Stimulated activated CD8-positive, alpha-beta memory T cell treated with anti-CD3 and anti-CD28 coated beads, Interleukin-15, amount 100 ng/mL, for 48 hours (primary cell): ENCODE measurements around the gene FAM209B.
"Not testable (repeated sequence)": the region's sequence is repeated elsewhere in the genome, so short reads cannot be mapped to it uniquely, and the experiment has no call there.

ENCODE experiments used
- DNase-seq, 2 donors: peaks; one replicate each; pipeline ENCODE4 v3.0.0-alpha.2; 2020; ENCODE audit warnings: low read depth in 2 of 2

FAM209B gene

DNA sequence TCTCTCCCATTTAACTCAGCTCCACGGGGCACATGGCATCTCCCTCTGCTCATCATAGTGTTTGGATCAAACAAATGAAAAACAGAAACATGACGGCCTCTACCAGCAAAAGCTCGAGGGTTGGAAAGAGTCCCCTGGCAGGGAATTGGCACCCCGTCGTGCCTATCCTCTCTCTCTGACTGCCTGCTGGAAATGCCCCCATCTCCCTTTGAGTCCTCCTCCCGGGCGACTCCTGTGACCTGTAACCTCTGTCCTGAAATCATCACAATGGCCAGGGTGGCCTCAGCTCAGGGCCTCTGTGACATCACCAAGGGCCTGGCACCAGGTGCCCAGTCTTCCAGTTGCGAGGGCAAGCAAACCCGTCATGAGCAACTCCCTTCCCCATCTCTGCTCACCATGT, at the start of gene FAM209B:
Gene FAM209B, plus strand, starts transcription at position 301 of the 400 bp plus-strand sequence. Its CDS starts 96 bp downstream, at position 397.
- not testable (repeated sequence) for DNase-seq

DNA sequence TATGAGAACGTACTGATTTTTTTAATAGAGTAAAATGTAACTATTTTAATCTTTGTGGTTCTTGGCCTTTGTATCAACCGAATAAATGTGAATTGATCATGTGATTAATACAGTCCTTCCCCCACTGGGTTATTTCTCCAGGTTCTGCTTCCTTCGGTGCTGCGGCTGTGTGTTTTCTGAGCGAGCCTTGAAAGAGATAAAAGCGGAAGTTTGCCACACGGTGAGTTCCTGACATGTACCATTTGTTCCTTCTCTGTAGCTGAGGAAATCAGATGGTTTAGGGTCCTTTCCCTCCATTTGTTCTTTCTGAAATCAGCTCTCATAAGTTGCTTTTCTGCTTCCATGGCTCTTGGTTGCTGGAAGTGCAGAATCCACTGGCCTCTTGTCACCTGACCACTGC, 49.1 kb upstream of the FAM209B start:
- DNase-seq = no peak

GRCh38 chr20:56487216-56487615, 45.8 kb upstream of the FAM209B start:
- no peak for DNase-seq

- no peak for DNase-seq
Measured at GRCh38 chr20:56488566-56488965, 44.5 kb upstream of the FAM209B start.

GRCh38 chr20:56501116-56501515, 31.9 kb upstream of the FAM209B start:
- DNase-seq = no peak

GRCh38 chr20:56503916-56504315, 29.1 kb upstream of the FAM209B start:
- no peak for DNase-seq

DNA sequence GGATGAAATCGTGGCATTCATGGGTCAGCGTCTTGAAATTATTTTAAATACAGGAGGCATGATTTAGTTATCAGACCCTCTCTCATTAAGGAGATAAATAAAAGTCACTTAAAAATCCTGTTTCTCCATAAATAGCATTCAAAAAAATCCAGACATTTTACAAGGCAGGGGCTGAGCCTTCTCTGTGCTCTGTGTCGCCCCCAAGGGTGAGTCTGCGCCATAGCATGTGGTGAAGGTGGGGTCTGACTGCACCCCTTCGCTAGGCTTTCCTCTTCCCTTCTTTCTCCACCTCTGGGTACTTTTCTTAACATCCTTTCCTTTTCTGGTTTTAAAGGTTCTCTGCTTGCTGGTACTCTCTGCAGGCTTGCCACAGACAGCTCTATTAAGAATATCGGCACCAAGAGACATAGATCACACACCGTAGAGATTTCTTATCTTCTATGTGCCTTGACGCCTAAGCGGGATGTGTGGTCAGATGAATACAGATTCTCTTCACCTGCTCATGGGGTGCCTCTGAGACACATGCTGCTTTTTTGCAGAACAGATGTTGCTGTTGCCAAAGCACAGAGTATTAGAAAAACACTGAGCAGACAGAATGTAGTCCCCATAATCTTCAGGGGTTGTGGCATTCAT, 28.6 kb upstream of the FAM209B start:
- peak in 1 of 2 donors; percentile 4 for DNase-seq

DNA sequence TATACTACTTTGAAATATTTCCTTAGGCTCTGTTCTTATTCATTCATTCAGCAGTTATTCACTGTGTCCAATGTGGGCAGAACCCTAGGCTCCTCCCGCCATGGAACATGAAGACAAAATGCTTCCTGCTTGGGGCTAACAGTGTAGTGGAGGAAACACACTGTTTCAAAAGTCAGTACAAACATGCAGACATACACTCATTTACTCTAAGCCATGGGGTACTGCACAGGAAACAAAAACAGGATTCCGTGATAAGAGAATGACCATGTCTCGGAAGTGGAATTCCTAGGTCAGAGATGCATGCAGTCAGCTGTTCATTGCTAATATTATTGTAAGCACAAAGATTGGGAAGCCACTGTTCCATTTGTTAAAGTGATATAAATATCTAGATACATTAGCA, 26.9 kb upstream of the FAM209B start:
- DNase-seq = no peak

DNA sequence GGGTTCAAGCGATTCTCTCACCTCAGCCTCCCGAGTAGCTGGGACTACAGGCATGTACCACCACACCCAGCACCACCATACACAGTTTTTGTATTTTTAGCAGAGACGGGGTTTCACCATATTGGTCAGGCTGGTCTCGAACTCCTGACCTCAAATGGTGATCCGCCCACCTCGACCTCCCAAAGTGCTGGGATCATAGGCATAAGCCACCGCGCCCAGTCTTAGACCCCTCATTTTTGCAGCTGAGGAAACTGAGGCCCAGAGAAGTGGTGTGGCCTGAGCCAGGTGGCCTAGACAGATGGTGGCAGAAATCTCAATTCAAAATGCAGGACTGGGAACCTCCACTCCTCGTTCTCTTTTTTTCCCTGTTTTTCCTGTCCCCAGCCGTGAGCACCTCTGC, 21.1 kb upstream of the FAM209B start:
- DNase-seq = no peak

- no peak for DNase-seq
Measured at GRCh38 chr20:56513161-56514150, 19.6 kb upstream of the FAM209B start.

DNA sequence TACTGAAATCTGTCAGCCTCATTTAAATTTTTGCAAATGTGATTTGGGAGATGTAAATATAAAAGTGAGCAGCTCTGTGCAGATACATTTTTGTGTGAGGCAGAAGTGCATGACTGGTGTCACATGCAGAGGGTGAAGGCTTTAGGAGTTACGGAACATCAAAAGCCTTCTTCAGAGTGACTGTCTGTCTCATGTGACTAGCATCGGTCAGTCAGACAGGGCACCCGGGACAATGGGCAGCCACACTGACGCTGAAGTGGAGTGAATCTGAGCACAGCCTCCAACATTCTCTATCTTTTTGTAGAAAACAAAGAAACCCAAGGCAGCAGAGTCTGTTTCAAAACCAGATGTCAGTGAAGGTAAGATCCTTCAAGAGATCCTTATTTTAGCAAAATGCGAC, 16.4 kb upstream of the FAM209B start:
- DNase-seq = no peak

DNA sequence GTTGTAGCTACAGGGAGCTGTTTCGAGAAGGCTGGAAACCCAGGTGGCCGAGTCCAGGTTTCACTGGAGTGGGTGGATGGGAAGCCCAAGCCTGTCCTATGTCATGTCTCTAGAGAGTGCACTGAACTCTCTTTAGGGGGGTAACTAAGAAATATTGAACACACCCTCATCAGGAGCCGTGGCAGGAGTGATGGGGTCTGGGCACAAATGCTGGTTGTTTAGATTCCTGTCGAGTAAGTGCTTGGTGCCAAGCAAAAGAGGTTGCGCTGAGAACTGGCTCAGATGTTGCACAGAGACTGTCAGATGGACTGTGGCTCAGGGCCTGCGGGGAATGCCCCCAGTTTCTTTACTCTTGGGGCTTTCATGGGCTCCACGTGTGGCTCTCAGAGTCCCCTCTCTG, 15.8 kb upstream of the FAM209B start:
- DNase-seq = no peak

DNA sequence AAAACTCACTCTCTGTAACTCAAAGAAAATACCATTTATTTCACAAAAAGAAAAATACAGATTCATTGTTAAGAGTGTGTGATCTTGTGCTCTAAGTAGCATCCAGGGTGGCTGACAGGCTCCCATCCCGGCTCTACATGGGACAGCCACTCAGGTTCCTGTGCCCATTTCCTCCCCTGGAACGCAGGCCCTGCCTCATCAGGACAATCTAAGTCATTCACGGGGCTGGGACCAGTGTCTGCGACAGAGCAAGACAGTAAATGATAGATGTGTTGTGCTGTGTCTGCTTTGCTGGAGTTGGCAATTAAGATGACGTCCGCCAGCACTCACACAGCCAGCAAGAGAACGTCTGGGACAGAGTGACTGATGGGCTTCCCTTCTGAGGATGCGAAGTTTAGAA, 15.4 kb upstream of the FAM209B start:
- no peak for DNase-seq

DNA sequence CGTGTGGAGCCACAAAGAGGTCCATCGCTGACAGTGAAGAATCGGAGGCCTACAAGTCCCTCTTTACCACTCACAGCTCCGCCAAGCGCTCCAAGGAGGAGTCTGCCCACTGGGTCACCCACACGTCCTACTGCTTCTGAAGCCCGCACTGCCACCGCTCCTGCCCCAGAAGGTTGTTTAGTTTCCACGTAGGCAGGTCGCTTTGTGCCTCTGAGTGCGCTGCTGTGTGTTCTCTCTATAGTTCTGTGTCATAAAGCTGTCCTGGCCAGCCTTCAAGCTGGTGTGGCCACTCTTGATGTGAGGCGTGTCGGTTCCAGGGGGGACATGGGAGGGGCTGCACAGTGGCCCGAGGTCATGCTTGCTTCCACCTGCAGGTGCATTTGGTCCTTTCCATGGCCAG, 14.9 kb upstream of the FAM209B start:
- no peak for DNase-seq

DNA sequence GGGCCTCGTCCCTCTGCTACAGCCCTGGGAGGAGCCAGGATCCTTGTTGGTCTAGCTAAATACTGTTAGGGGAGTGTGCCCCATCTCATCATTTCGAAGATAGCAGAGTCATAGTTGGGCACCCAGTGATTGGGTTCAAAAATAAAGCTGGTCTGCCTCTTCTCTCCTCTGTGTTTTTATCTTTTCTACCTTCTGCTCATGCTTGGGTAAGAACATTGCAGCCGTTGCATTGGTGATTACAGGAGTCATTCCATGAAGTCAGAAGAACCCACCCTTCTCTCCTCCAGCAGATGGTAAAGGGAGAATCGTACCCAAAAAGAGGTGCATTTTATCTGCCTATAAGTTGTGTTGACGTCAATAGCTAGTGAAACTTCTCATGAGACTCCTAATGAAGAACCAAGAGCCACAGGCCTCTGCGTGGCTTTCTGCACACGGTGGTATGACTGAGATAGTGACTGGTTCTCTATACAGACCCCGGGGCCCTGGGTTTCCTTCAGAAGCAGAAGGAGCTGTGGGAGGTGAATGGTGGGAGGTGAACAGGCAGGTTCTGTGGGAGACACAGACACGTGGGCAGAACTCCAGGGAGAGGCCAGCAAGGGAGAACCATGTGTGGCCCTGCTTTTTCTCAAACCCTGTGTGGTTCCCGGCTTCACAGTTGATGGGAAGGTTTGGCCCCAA, 14.2 kb upstream of the FAM209B start:
- no peak for DNase-seq

- DNase-seq = no peak
Measured at GRCh38 chr20:56519551-56519950, 13.5 kb upstream of the FAM209B start.

DNA sequence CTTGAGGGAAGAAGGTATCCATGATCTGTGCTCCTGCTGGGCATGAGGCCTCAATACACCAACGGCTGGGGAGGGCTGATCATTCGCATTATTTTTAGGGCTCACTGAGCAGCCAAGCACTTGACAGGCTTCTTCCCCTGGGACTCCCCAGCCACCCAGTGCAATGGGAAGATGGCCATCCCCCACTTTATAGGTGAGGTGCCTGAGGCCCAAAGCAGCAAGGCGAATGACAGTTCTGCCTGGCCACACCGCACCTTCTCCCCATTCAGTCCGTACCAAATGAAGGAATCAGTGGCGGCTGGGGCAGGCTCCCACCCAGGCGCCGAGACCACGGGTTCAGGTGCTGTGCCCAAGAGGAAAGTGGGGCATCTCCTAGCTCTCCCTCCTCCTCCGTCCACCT, 12.9 kb upstream of the FAM209B start:
- DNase-seq = no peak

DNA sequence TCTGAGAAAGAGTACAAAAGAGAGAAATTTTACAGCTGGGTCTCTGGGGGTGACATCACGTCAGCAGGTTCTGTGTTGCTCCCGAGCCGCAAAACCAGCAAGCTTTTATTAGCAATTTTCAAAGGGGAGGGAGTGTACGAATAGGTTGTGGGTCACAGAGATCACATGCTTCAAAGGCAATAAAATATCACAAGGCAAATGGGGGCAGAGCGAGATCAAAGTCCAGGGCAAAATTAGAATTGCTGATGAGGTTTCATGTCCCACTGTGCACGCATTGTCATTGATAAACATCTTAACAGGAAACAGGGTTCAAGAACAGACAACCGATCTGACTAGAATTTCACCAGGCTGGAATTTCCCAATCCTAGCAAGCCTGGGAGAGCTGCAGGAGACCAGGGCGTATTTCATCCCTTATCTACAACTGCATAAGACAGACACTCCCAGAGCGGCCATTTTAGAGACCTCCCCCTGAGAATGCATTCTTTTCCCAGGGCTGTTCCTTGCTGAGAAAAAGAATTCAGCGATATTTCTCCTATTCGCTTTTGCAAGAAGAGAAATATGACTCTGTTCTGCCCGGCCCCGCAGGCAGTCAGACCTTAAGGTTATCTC, 12.2 kb upstream of the FAM209B start:
- not testable (repeated sequence) for DNase-seq

DNA sequence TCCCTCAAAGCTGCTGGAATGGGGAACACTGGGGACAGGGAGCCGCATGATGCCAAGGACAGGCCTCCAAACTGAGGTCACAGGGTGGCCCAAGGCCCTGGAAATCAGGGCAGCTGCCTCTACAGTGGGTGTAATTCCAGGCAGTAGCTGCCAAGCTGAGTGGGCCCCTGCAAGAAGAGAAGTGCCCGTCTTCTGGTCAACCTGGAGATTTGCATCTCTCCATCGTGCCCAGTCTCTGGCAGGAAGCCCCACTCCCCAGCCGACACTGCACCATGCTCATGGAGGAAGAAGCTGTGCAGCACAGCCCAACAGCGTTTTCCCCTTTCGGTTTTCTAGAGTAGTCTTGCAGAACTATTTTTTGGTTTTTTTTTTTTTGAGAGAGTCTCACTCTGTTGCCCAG, 10.7 kb upstream of the FAM209B start:
- no peak for DNase-seq

GRCh38 chr20:56524444-56524843, 8.6 kb upstream of the FAM209B start, which contains the start of gene FAM209A:
FAM209A (plus strand) TSS chr20:56524744; CDS start chr20:56524809, 65 bp downstream.
- not testable (repeated sequence) for DNase-seq

- no peak for DNase-seq
Measured at GRCh38 chr20:56527521-56527920, 5.5 kb upstream of the FAM209B start.

DNA sequence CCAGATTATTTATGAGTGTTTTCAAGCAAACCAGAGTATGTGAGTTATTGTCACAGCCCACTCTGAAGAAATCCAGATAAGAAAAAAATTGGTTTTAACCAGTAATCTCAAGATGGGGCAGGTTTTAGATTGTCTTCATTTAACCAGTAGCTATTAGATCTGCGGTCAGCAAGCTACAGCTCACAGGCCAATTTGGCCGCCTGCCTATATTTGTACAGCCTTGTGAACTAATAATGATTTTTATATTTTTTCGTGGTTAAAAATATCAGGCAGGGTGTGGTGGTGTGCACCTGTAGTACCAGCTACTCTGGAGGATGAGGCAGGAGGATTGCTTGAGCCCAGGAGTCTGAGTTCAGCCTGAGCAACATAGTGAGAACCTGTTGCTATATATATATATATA, 5.0 kb downstream of the FAM209B start:
- no peak for DNase-seq
